Measurements from ENCODE around the gene PTGIR.
A peak's percentile ranks its signal among the peaks of the same experiment; 100 is the strongest.

PTGIR gene

DNA sequence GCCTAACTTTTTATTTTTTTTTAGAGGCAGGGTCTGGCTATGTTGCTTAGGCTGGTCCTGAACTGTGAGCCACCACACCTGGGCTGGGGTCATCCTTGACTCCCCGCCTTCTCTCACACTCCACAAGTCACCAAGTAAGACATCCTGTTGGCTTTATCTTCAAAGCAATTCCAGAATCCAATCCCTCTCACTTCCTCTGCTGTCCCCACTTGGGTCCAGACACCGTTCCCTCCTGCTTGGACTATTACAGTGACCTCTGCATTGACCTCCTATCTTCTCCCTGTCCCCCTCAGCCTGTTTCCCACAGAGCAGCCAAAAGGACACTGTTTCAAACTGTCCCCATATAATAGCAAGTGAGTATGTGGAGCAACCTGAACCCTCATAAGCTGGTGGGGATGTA is 15.8 kb upstream of the PTGIR start:
- TF ChIP-seq, protein P1, sequence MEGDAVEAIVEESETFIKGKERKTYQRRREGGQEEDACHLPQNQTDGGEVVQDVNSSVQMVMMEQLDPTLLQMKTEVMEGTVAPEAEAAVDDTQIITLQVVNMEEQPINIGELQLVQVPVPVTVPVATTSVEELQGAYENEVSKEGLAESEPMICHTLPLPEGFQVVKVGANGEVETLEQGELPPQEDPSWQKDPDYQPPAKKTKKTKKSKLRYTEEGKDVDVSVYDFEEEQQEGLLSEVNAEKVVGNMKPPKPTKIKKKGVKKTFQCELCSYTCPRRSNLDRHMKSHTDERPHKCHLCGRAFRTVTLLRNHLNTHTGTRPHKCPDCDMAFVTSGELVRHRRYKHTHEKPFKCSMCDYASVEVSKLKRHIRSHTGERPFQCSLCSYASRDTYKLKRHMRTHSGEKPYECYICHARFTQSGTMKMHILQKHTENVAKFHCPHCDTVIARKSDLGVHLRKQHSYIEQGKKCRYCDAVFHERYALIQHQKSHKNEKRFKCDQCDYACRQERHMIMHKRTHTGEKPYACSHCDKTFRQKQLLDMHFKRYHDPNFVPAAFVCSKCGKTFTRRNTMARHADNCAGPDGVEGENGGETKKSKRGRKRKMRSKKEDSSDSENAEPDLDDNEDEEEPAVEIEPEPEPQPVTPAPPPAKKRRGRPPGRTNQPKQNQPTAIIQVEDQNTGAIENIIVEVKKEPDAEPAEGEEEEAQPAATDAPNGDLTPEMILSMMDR (IDR thresholded peaks at IDR 0.05; ENCODE audit: low read depth, low read length): no peak
- TF ChIP-seq, protein P2, sequence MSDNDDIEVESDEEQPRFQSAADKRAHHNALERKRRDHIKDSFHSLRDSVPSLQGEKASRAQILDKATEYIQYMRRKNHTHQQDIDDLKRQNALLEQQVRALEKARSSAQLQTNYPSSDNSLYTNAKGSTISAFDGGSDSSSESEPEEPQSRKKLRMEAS (IDR thresholded peaks at IDR 0.05; ENCODE audit: low read depth, low read length): no peak
- no peak for TF ChIP-seq POLR2A (IDR thresholded peaks at IDR 0.05; ENCODE audit: extremely low read depth, insufficient read length)

GRCh38 chr19:46639358-46640182 is 14.7 kb upstream of the PTGIR start:
- TF ChIP-seq MYC (IDR thresholded peaks at IDR 0.05; ENCODE audit: low read depth, low read length): no peak
- TF ChIP-seq POLR2A (IDR thresholded peaks at IDR 0.05; ENCODE audit: extremely low read depth, insufficient read length): no peak
- TF ChIP-seq, protein P1 (IDR thresholded peaks at IDR 0.05; ENCODE audit: low read depth, low read length): no peak
- TF ChIP-seq, protein P2 (IDR thresholded peaks at IDR 0.05; ENCODE audit: low read depth, low read length): peak; percentile 47
- DNase-seq (ENCODE audit: low read depth): peak; percentile 90

More for the DNA sequence above, 15.8 kb upstream of the PTGIR start:
- no peak overlapping the region for H3K4me3 ChIP-seq (ENCODE audit: low read depth, low read length)
- DNase-seq (ENCODE audit: low read depth): no peak

DNA sequence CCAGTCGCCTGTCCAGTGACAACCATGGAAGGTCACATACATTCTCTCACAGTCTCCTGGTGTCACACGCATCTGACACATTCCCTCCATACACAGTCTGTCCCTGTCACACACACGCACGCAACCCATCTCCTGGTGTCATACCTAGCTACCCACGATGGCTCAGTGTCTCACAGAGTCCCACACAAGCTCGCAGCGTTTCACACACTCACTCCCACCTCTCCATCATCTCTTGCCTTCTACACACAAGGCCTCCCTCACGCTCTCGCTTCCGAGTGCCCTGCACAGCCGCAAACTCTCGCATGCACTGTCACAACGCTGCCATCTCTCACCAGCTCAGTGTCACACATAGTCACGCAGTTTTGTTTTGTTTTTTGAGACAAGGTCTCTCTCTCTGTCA is 12.3 kb upstream of the PTGIR start:
- peak; percentile 50 for DNase-seq (ENCODE audit: low read depth)
- no peak overlapping the region for H3K4me3 ChIP-seq (ENCODE audit: low read depth, low read length)
- TF ChIP-seq POLR2A (IDR thresholded peaks at IDR 0.05; ENCODE audit: extremely low read depth, insufficient read length): no peak
- no peak for TF ChIP-seq MYC (IDR thresholded peaks at IDR 0.05; ENCODE audit: low read depth, low read length)
- TF ChIP-seq, protein P1 (IDR thresholded peaks at IDR 0.05; ENCODE audit: low read depth, low read length): no peak
- TF ChIP-seq, protein P2 (IDR thresholded peaks at IDR 0.05; ENCODE audit: low read depth, low read length): no peak

More at GRCh38 chr19:46639358-46640182, 14.7 kb upstream of the PTGIR start:
- peak overlapping the region; percentile 37 for H3K4me3 ChIP-seq (ENCODE audit: low read depth, low read length)

- TF ChIP-seq POLR2A (IDR thresholded peaks at IDR 0.05; ENCODE audit: extremely low read depth, insufficient read length) (no peak), MYC (IDR thresholded peaks at IDR 0.05; ENCODE audit: low read depth, low read length) (no peak)
- TF ChIP-seq, protein P1 (IDR thresholded peaks at IDR 0.05; ENCODE audit: low read depth, low read length): no peak
- TF ChIP-seq, protein P2 (IDR thresholded peaks at IDR 0.05; ENCODE audit: low read depth, low read length): no peak
- no peak for DNase-seq (ENCODE audit: low read depth)
- no peak within 1 kb of the TSS for H3K4me3 ChIP-seq (ENCODE audit: low read depth, low read length)
Observed at GRCh38 chr19:46635920-46636761, 11.3 kb upstream of the PTGIR start, which contains the start of gene GNG8. TSS of gene GNG8 (minus strand) at chr19:46636202. CDS start at chr19:46634682, 1,520 bp downstream.

- no peak overlapping the region for H3K4me3 ChIP-seq (ENCODE audit: low read depth, low read length)
- no peak for DNase-seq (ENCODE audit: low read depth)
- TF ChIP-seq, protein P1 (IDR thresholded peaks at IDR 0.05; ENCODE audit: low read depth, low read length): no peak
- TF ChIP-seq MYC (IDR thresholded peaks at IDR 0.05; ENCODE audit: low read depth, low read length) (no peak), POLR2A (IDR thresholded peaks at IDR 0.05; ENCODE audit: extremely low read depth, insufficient read length) (no peak)
- TF ChIP-seq, protein P2 (IDR thresholded peaks at IDR 0.05; ENCODE audit: low read depth, low read length): no peak
Observed at GRCh38 chr19:46634656-46635218, 9.8 kb upstream of the PTGIR start.

Measured in NB4 (cell line).